WTC11 (cell line): Measurements from ENCODE around the gene FUZ.

Experiments used
- ATF1 ChIP-seq: sonication (generic); formaldehyde crosslinking; IDR thresholded peaks from 2 replicates; pipeline ENCODE4 v1.8.1; 2023; ENCODE audit warnings: mild to moderate bottlenecking, moderate library complexity, missing genetic modification reagents
- CBFB ChIP-seq: sonication (generic); formaldehyde crosslinking; IDR thresholded peaks from 2 replicates; pipeline ENCODE4 v1.8.1; 2022; ENCODE audit warnings: mild to moderate bottlenecking, low read depth, missing genetic modification reagents
- ELF4 ChIP-seq: sonication (generic); formaldehyde crosslinking; IDR thresholded peaks from 2 replicates; pipeline ENCODE4 v1.8.1; 2022; ENCODE audit warnings: low read depth, mild to moderate bottlenecking, moderate library complexity, missing genetic modification reagents
- IRF2 ChIP-seq: sonication (generic); formaldehyde crosslinking; IDR thresholded peaks from 2 replicates; pipeline ENCODE4 v1.8.0; 2022; ENCODE audit warnings: low read depth, missing genetic modification reagents, borderline replicate concordance
- MYBL2 ChIP-seq: sonication (generic); formaldehyde crosslinking; IDR thresholded peaks from 2 replicates; pipeline ENCODE4 v1.8.1; 2023; ENCODE audit warnings: mild to moderate bottlenecking, moderate library complexity, missing genetic modification reagents
- ZNF121 ChIP-seq: sonication (generic); formaldehyde crosslinking; IDR thresholded peaks from 2 replicates; pipeline ENCODE4 v1.8.0; 2023; ENCODE audit warnings: missing genetic modification reagents
- ZNF512 ChIP-seq: sonication (generic); formaldehyde crosslinking; IDR thresholded peaks from 2 replicates; pipeline ENCODE4 v1.8.1; 2022; ENCODE audit warnings: missing genetic modification reagents, borderline replicate concordance
- TF ChIP-seq, protein P1 (sequence below): sonication (generic); formaldehyde crosslinking; IDR thresholded peaks from 2 replicates; pipeline ENCODE4 v1.8.1; 2023; ENCODE audit warnings: mild to moderate bottlenecking, missing genetic modification reagents, moderate library complexity
- TF ChIP-seq, protein P2 (sequence below): fragments of 250-450 bp; sonication (Bioruptor Pico); IDR thresholded peaks from 2 replicates; pipeline ENCODE4 v1.9.0; 2021; ENCODE audit warnings: mild to moderate bottlenecking
- TF ChIP-seq, protein P3 (sequence below): fragments of 200-600 bp; IDR thresholded peaks from 2 replicates; pipeline ENCODE4 v1.8.0; 2022; ENCODE audit warnings: antibody characterized with exemption

DNA sequence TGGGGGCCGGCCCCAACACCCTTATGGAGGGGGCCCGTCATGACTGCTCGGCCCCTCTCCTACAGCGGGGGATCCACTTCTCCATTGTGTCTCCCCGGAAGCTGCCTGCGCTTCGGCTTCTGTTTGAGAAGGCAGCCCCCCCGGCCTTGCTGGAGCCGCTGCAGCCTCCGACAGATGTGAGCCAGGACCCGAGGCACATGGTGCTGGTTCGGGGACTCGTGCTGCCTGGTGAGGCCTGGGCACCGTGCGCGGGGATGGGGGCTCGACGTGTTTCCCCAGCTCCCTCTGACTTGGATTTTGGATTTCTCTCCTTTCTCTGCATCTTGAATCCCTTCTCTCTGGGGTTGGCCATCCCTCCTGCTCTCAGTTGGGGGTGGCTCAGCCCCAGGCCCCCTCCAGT lies 16.6 kb upstream of the FUZ start:
- TF ChIP-seq MYBL2 (CRISPR knock-in tag) (no peak), ATF1 (CRISPR knock-in tag) (no peak), ZNF512 (CRISPR knock-in tag) (no peak), IRF2 (CRISPR knock-in tag) (no peak), ELF4 (CRISPR knock-in tag) (no peak), ZNF121 (CRISPR knock-in tag) (no peak), CBFB (CRISPR knock-in tag) (no peak)
- TF ChIP-seq, protein P1, sequence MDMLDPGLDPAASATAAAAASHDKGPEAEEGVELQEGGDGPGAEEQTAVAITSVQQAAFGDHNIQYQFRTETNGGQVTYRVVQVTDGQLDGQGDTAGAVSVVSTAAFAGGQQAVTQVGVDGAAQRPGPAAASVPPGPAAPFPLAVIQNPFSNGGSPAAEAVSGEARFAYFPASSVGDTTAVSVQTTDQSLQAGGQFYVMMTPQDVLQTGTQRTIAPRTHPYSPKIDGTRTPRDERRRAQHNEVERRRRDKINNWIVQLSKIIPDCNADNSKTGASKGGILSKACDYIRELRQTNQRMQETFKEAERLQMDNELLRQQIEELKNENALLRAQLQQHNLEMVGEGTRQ: no peak
- TF ChIP-seq, protein P2, sequence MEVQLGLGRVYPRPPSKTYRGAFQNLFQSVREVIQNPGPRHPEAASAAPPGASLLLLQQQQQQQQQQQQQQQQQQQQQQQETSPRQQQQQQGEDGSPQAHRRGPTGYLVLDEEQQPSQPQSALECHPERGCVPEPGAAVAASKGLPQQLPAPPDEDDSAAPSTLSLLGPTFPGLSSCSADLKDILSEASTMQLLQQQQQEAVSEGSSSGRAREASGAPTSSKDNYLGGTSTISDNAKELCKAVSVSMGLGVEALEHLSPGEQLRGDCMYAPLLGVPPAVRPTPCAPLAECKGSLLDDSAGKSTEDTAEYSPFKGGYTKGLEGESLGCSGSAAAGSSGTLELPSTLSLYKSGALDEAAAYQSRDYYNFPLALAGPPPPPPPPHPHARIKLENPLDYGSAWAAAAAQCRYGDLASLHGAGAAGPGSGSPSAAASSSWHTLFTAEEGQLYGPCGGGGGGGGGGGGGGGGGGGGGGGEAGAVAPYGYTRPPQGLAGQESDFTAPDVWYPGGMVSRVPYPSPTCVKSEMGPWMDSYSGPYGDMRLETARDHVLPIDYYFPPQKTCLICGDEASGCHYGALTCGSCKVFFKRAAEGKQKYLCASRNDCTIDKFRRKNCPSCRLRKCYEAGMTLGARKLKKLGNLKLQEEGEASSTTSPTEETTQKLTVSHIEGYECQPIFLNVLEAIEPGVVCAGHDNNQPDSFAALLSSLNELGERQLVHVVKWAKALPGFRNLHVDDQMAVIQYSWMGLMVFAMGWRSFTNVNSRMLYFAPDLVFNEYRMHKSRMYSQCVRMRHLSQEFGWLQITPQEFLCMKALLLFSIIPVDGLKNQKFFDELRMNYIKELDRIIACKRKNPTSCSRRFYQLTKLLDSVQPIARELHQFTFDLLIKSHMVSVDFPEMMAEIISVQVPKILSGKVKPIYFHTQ: no peak
- TF ChIP-seq, protein P3, sequence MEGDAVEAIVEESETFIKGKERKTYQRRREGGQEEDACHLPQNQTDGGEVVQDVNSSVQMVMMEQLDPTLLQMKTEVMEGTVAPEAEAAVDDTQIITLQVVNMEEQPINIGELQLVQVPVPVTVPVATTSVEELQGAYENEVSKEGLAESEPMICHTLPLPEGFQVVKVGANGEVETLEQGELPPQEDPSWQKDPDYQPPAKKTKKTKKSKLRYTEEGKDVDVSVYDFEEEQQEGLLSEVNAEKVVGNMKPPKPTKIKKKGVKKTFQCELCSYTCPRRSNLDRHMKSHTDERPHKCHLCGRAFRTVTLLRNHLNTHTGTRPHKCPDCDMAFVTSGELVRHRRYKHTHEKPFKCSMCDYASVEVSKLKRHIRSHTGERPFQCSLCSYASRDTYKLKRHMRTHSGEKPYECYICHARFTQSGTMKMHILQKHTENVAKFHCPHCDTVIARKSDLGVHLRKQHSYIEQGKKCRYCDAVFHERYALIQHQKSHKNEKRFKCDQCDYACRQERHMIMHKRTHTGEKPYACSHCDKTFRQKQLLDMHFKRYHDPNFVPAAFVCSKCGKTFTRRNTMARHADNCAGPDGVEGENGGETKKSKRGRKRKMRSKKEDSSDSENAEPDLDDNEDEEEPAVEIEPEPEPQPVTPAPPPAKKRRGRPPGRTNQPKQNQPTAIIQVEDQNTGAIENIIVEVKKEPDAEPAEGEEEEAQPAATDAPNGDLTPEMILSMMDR: no peak
